Mucosa of rectum (tissue), 2 donors: Measurements from ENCODE around the gene LAMB4.

Experiments
- H3K27ac ChIP-seq, 2 donors: one replicate each; pipeline ENCODE4 v1.7.0; 2013; ENCODE audit warnings: inconsistent platforms in 2 of 2, low read depth in 2 of 2, low read length in 2 of 2
- H3K27me3 ChIP-seq, 2 donors: one replicate each; pipeline ENCODE4 v1.7.0; 2013; ENCODE audit warnings: low read length in 2 of 2; ENCODE audit not compliant: control insufficient read depth in 2 of 2, insufficient read depth in 2 of 2
- H3K36me3 ChIP-seq, 2 donors: one replicate each; pipeline ENCODE4 v1.7.0; 2013; ENCODE audit warnings: low read length in 2 of 2; ENCODE audit not compliant: control insufficient read depth in 2 of 2, insufficient read depth in 2 of 2
- H3K4me1 ChIP-seq, 2 donors: one replicate each; pipeline ENCODE4 v1.7.0; 2013; ENCODE audit warnings: low read length in 2 of 2, mild to moderate bottlenecking in 1 of 2; ENCODE audit not compliant: control insufficient read depth in 2 of 2, insufficient read depth in 2 of 2
- H3K4me3 ChIP-seq, 2 donors: one replicate each; pipeline ENCODE4 v1.7.0; 2013; ENCODE audit warnings: low read length in 2 of 2
- H3K9ac ChIP-seq, 2 donors: one replicate each; pipeline ENCODE4 v1.7.0; 2013; ENCODE audit warnings: low read length in 2 of 2, low read depth in 1 of 2, mild to moderate bottlenecking in 1 of 2
- H3K9me3 ChIP-seq, 2 donors: one replicate each; pipeline ENCODE4 v1.7.0; 2013; ENCODE audit warnings: low read length in 2 of 2; ENCODE audit not compliant: control insufficient read depth in 2 of 2
- donor health status: healthy.
- donor health status: Normal muscosa, but diverticular disease.

LAMB4 gene

GRCh38 chr7:108072116-108072515, 58.0 kb downstream of the LAMB4 start:
- Histone ChIP-seq H3K36me3 (no peaks in the 10 kb centered on the region), H3K4me1 (no peaks in the 10 kb centered on the region), H3K9ac (no peak overlapping the region), H3K27me3 (no peaks in the 10 kb centered on the region), H3K4me3 (no peak overlapping the region), H3K9me3 (no peaks in the 10 kb centered on the region), H3K27ac (no peak overlapping the region)

GRCh38 chr7:108071551-108071950, 58.6 kb downstream of the LAMB4 start:
- H3K27ac ChIP-seq: no peak overlapping the region

DNA sequence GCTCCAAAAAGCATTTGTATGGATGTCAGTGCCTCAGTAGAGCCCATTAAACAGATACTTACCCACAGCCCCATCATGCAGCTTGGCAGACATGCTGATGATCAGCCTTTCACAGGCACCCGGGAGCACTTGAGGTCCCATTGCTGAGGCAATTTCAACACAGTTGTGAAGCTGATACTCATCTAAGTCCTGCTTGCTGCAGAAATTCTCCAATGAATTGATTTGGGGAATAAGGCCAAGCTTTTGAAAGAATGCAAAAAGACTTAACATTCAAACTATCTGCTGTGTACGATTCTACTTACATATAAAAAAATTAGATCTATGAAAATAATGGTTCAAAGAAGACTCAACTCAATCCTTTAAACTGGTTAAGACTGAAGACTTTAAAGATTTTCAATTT, 60.5 kb downstream of the LAMB4 start:
- Histone ChIP-seq H3K4me3 (no peak overlapping the region), H3K27ac (no peak overlapping the region), H3K27me3 (no peaks in the 10 kb centered on the region), H3K9ac (no peak overlapping the region), H3K36me3 (no peaks in the 10 kb centered on the region), H3K9me3 (no peaks in the 10 kb centered on the region), H3K4me1 (no peaks in the 10 kb centered on the region)

More at GRCh38 chr7:108071551-108071950, 58.6 kb downstream of the LAMB4 start:
- Histone ChIP-seq H3K36me3 (no peaks in the 10 kb centered on the region), H3K4me3 (no peak overlapping the region), H3K9ac (no peak overlapping the region), H3K9me3 (no peaks in the 10 kb centered on the region), H3K27me3 (no peaks in the 10 kb centered on the region), H3K4me1 (no peaks in the 10 kb centered on the region)

GRCh38 chr7:108067844-108068243, 62.3 kb downstream of the LAMB4 start:
- H3K27ac ChIP-seq: no peak overlapping the region
- no peaks in the 10 kb centered on the region for H3K9me3 ChIP-seq
- no peak overlapping the region for H3K9ac ChIP-seq
- H3K36me3 ChIP-seq: no peaks in the 10 kb centered on the region
- no peak overlapping the region for H3K4me3 ChIP-seq
- no peaks in the 10 kb centered on the region for H3K4me1 ChIP-seq
- no peaks in the 10 kb centered on the region for H3K27me3 ChIP-seq

- no peaks in the 10 kb centered on the region for H3K9me3 ChIP-seq
- no peak overlapping the region for H3K27ac ChIP-seq
- H3K27me3 ChIP-seq: no peaks in the 10 kb centered on the region
- H3K4me3 ChIP-seq: no peak overlapping the region
- no peaks in the 10 kb centered on the region for H3K4me1 ChIP-seq
- no peaks in the 10 kb centered on the region for H3K36me3 ChIP-seq
- no peak overlapping the region for H3K9ac ChIP-seq
Measured at GRCh38 chr7:108066486-108066885, 63.7 kb downstream of the LAMB4 start.

DNA sequence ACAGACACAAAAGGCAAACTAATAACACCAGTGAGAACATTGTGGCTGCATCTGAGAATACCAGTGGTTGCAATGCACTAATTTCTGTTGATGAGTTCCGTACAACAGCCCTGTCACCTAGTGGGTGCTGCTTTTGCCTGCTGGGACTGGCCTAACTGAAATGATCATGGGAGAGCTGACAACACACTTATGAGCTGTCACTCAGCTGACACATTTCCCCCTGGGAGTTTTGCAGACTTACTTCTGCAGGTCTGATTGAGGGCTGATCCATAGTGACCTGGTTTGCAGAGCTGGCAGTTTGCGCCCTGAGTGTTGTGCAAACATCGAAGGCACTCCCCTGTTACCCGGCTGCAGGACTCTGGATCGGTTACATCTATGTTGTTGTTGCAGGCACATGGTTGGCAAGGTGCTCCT, 66.6 kb downstream of the LAMB4 start:
- Histone ChIP-seq H3K27ac (no peak overlapping the region), H3K4me3 (no peak overlapping the region), H3K9me3 (no peaks in the 10 kb centered on the region), H3K27me3 (no peaks in the 10 kb centered on the region), H3K36me3 (no peaks in the 10 kb centered on the region), H3K4me1 (no peaks in the 10 kb centered on the region), H3K9ac (no peak overlapping the region)

DNA sequence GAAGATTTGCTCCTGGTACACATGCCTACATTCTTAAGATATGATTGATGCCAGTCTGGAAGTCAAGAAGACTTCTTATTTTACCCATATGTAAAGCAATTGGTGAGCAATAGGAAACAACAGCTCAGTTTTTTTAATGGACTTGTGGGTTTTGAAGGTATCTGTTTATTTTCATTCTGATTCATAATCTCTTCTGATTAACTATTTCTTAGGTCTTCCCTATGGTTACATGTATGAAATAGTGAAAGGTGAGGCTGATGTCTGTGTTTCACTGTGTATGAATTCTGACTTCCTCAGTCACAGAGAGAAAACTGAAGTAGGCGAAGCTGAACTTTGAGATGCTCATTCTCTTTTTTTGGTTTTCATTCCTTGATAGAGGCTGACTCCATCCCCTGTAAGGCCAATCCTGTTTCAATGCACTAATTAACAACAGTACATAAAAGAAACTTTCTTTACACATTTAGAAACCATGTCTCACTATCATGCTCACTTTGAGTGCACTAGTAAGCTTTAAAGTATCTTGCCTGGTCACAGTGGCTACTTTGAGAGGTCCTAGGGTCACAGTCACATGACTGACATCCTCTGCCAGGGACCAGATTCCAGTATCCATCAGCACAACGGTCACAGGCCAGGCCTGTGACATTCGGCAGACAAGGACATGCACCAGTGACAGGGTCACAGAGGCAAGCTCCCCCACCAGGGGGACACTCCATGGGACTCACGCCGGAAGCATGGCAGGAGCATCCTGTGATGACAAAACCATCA, 67.7 kb downstream of the LAMB4 start:
- no peaks in the 10 kb centered on the region for H3K4me1 ChIP-seq
- H3K27ac ChIP-seq: no peak overlapping the region
- H3K4me3 ChIP-seq: no peak overlapping the region
- no peak overlapping the region for H3K9ac ChIP-seq
- H3K27me3 ChIP-seq: no peaks in the 10 kb centered on the region
- H3K36me3 ChIP-seq: no peaks in the 10 kb centered on the region
- H3K9me3 ChIP-seq: no peaks in the 10 kb centered on the region

DNA sequence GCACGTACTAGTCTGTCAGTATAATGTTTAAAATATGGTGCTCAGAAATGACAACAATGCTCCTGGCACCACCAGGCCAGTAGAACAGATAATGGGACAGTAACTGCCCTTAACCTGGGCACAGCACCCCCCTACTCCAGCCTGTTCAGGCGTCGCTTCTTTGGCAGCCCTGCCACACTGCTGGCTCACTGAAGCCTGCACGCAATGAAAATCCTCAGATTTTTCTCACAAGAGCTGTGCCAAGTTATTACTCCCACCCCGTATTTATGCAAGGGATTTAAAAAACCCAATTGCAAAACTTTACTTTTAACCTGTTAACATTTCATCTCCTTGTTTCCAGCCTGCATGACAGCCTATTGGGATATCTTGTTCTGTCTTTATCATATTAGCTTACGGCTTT, 70.6 kb downstream of the LAMB4 start:
- H3K27me3 ChIP-seq: no peaks in the 10 kb centered on the region
- H3K9ac ChIP-seq: no peak overlapping the region
- no peaks in the 10 kb centered on the region for H3K4me1 ChIP-seq
- H3K27ac ChIP-seq: no peak overlapping the region
- no peaks in the 10 kb centered on the region for H3K36me3 ChIP-seq
- H3K4me3 ChIP-seq: no peak overlapping the region
- H3K9me3 ChIP-seq: no peaks in the 10 kb centered on the region

- Histone ChIP-seq H3K27ac (no peak overlapping the region), H3K27me3 (no peaks in the 10 kb centered on the region), H3K9me3 (no peaks in the 10 kb centered on the region), H3K4me1 (no peaks in the 10 kb centered on the region), H3K36me3 (no peaks in the 10 kb centered on the region), H3K9ac (no peak overlapping the region), H3K4me3 (no peak overlapping the region)
Measured at GRCh38 chr7:108057951-108058481, 72.1 kb downstream of the LAMB4 start.

- H3K4me3 ChIP-seq: no peak overlapping the region
- no peaks in the 10 kb centered on the region for H3K27me3 ChIP-seq
- no peaks in the 10 kb centered on the region for H3K4me1 ChIP-seq
- no peaks in the 10 kb centered on the region for H3K36me3 ChIP-seq
- H3K9ac ChIP-seq: no peak overlapping the region
- H3K27ac ChIP-seq: no peak overlapping the region
- H3K9me3 ChIP-seq: no peaks in the 10 kb centered on the region
Measured at GRCh38 chr7:108055611-108056021, 74.5 kb downstream of the LAMB4 start.
